CD14-positive monocyte (primary cell): ENCODE measurements around the gene TPRN. TPM values are rescaled to one million over a fixed set of nuclear protein-coding genes. Genes with fewer than 3 reads are reported as not detected.
A peak's percentile ranks its signal among the peaks of the same experiment; 100 is the strongest.

ENCODE experiments used
- DNase-seq, 3 donors: peaks; one replicate each; pipeline ENCODE4 v3.0.0-alpha.2; 2011 to 2022
- H2AFZ ChIP-seq: 2 replicates; pipeline ENCODE4 v1.6.0; 2012; ENCODE audit warnings: mild to moderate bottlenecking, low read depth, low read length, inconsistent platforms; ENCODE audit not compliant: insufficient read depth, poor library complexity, severe bottlenecking
- H3K27ac ChIP-seq, 2 donors: 1 replicate in 1 of 2; 2 replicates in 1 of 2; pipeline ENCODE4 v1.5.1; 2012 to 2013; ENCODE audit warnings: low read length in 2 of 2, control low read depth in 1 of 2, inconsistent platforms in 1 of 2, low read depth in 1 of 2, mild to moderate bottlenecking in 1 of 2
- H3K27me3 ChIP-seq, 2 donors: one replicate each; pipeline versions ENCODE4 v1.6.0 to v1.6.1; 2011 to 2013; ENCODE audit warnings: low read length in 2 of 2; ENCODE audit not compliant: control insufficient read depth in 2 of 2, insufficient read depth in 2 of 2
- H3K36me3 ChIP-seq, 2 donors: replicated peaks in 1 of 2; 1 replicate in 1 of 2; 2 replicates in 1 of 2; pipeline versions ENCODE4 v1.5.1 to v1.6.1; 2012 to 2013; ENCODE audit warnings: low read length in 2 of 2, control low read depth in 1 of 2, inconsistent platforms in 1 of 2, mild to moderate bottlenecking in 1 of 2; ENCODE audit not compliant: insufficient read depth in 2 of 2, control insufficient read depth in 1 of 2
- H3K4me1 ChIP-seq, 2 donors: 1 replicate in 1 of 2; 2 replicates in 1 of 2; pipeline versions ENCODE4 v1.5.1 to v1.6.1; 2012 to 2013; ENCODE audit warnings: low read length in 2 of 2, control low read depth in 1 of 2, inconsistent platforms in 1 of 2, mild to moderate bottlenecking in 1 of 2, moderate library complexity in 1 of 2; ENCODE audit not compliant: insufficient read depth in 2 of 2, control insufficient read depth in 1 of 2
- H3K4me2 ChIP-seq: replicated peaks from 2 replicates; pipeline ENCODE3; 2012; ENCODE audit warnings: low read length, moderate library complexity, mild to moderate bottlenecking; ENCODE audit not compliant: poor library complexity, severe bottlenecking; ENCODE audit errors: extremely low read depth
- H3K4me3 ChIP-seq, 3 experiments: fragments of 200-600 bp in 1 of 3; sonication (generic) in 1 of 3; replicated peaks in 1 of 3; 1 replicate in 2 of 3; 2 replicates in 1 of 3; pipeline ENCODE4 v1.5.1; 2011 to 2013; ENCODE audit warnings: low read length in 3 of 3, mild to moderate bottlenecking in 3 of 3, control low read depth in 2 of 3, low read depth in 2 of 3, inconsistent platforms in 1 of 3, moderate library complexity in 1 of 3
- H3K79me2 ChIP-seq: 2 replicates; pipeline ENCODE4 v1.6.0; 2012; ENCODE audit warnings: mild to moderate bottlenecking, control low read depth, inconsistent platforms, low read length, moderate library complexity; ENCODE audit not compliant: insufficient read depth
- H3K9ac ChIP-seq: 2 replicates; pipeline ENCODE4 v1.6.0; 2017; ENCODE audit warnings: low read length, mild to moderate bottlenecking; ENCODE audit not compliant: insufficient read depth, poor library complexity, severe bottlenecking
- H3K9me3 ChIP-seq, 2 donors: replicated peaks in 1 of 2; 1 replicate in 1 of 2; 2 replicates in 1 of 2; pipeline versions ENCODE4 v1.5.1 to v1.6.1; 2012 to 2013; ENCODE audit warnings: low read length in 2 of 2, control low read depth in 1 of 2; ENCODE audit not compliant: control insufficient read depth in 1 of 2, insufficient read depth in 1 of 2
- H4K20me1 ChIP-seq: 2 replicates; pipeline ENCODE4 v1.6.0; 2012; ENCODE audit warnings: mild to moderate bottlenecking, low read length, control low read depth, moderate library complexity; ENCODE audit not compliant: insufficient read depth
- H3K27ac Mint-ChIP-seq, 7 donors: one replicate each; pipeline ENCODE4 v1.8.0; 2020; ENCODE audit warnings: mild to moderate bottlenecking in 7 of 7, mixed read lengths in 7 of 7, moderate library complexity in 6 of 7, inconsistent platforms in 2 of 7
- H3K27me3 Mint-ChIP-seq, 3 donors: one replicate each; pipeline ENCODE4 v1.8.0; 2021 to 2022; ENCODE audit warnings: low read depth in 3 of 3, mild to moderate bottlenecking in 3 of 3, mixed read lengths in 3 of 3, moderate library complexity in 3 of 3, inconsistent platforms in 1 of 3
- H3K36me3 Mint-ChIP-seq, 2 donors: one replicate each; pipeline ENCODE4 v1.8.0; 2020; ENCODE audit warnings: mixed read lengths in 2 of 2, inconsistent platforms in 1 of 2, mild to moderate bottlenecking in 1 of 2
- H3K4me1 Mint-ChIP-seq: one replicate; pipeline ENCODE4 v1.8.0; 2020; ENCODE audit warnings: mild to moderate bottlenecking, mixed read lengths
- H3K4me3 Mint-ChIP-seq, 2 donors: one replicate each; pipeline ENCODE4 v1.8.0; 2020; ENCODE audit warnings: mild to moderate bottlenecking in 2 of 2, mixed read lengths in 2 of 2, moderate library complexity in 1 of 2
- H3K9me3 Mint-ChIP-seq, 7 donors: one replicate each; pipeline ENCODE4 v1.8.0; 2020 to 2022; ENCODE audit warnings: mixed read lengths in 7 of 7, mild to moderate bottlenecking in 6 of 7, moderate library complexity in 6 of 7, inconsistent platforms in 2 of 7
- WGBS: methylation state at CpG from one replicate; pipeline ENCODE4 v1.1.5; 2013; ENCODE audit warnings: missing lambda C conversion rate; ENCODE audit not compliant: insufficient coverage; 5-methylcytosine and 5-hydroxymethylcytosine counted together
- intact Hi-C, 2 donors: fragments of 100-400 bp; cut with micrococcal nuclease; formaldehyde crosslinking; loops; one replicate each; pipeline versions ENCODE4 v1.15.0 to v1.15.1; 2023
- polyA plus RNA-seq, 3 donors: library from polyadenylated mRNA; depleted of rRNA in 1 of 3; unstranded in 2 of 3; stranded (reverse) in 1 of 3; fragments of 300-500 nt in 2 of 3; fragments of >200 nt in 1 of 3; fragmentation: Illumina TruSeq in 2 of 3; gene quantifications; 1 replicate in 2 of 3; 2 replicates in 1 of 3; pipeline ENCODE4 v1.2.3, GENCODE V29; 2012 to 2021
- TF ChIP-seq, protein P1 (sequence below): fragments of 200-600 bp; IDR thresholded peaks from one replicate; pipeline ENCODE4 v1.8.0; 2022; ENCODE audit warnings: antibody characterized with exemption, mild to moderate bottlenecking

TPRN gene
- polyA plus RNA-seq, 3 donors: 0.30 to 4.6 (median 0.46) TPM

DNA sequence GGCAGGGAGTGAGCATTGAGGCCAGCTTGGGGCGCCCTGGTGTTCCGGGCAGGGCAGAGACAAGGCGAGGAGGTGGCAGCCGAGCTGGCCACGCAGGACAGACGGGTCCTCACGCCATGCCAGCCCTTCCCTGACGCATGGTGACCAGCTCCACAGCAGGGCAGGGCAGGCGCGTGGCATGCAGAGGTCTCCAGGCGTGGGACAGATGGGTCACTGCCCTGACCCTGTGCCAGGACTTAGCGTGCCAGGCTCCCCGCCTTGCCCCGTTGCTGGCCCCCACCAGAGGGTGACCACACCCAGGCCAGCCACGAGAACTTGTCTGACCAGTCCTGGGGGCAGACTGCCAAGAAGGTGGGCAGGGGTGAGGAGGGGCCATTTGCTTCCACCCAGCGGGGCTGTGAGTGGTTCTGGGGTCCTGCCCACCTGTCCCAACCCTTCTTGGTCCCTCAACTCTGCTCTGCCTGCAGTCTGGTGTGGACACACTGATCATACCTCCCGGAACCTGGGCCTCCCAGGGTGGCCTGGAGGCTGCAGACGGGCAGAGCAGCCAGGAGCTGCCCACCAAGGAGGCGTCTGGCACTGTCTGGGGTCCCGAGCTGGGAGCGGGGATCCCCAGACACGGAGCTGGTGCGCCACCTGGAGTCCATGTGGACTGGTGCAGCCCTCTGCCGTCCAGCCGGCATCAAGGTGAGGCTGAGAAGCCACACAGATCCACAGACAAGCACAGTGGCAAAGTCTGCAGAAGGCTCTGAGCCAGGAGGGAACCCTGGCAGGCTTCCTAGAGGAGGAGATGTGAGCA lies 26.7 kb upstream of the TPRN start, which contains the start of gene RNF224:
Gene RNF224, plus strand, starts transcription at position 449 of the 799 bp plus-strand sequence. CDS start 834 bp downstream, outside the sequence.
- peak within 1 kb of the TSS in 2 of 7 donors; percentile 41 to 64 for H3K27ac Mint-ChIP-seq
- Histone ChIP-seq H4K20me1 (no peaks in the 10 kb centered on the region), H3K27me3 (peaks cover 0 to 11% of the 10 kb centered on the region in 2 donors), H3K79me2 (no peaks in the 10 kb centered on the region), H3K9me3 (no peaks in the 10 kb centered on the region), H3K9ac (no peak within 1 kb of the TSS), H2AFZ (no peak within 1 kb of the TSS), H3K4me3 (no peak within 1 kb of the TSS), H3K36me3 (no peaks in the 10 kb centered on the region), H3K4me2 (no peak within 1 kb of the TSS), H3K4me1 (peaks cover 24 to 28% of the 10 kb centered on the region in 2 donors), H3K27ac (no peak within 1 kb of the TSS)
- H3K4me3 Mint-ChIP-seq: peak within 1 kb of the TSS in 1 of 2 donors; percentile 60
- DNase-seq: peak; percentile 54 to 68 (median 62)
- intact Hi-C loops: loop anchor here in 1 of 2 donors (5.0 kb wide), 1 partner anchor 110 kb away; no protein-coding TSS in a partner anchor
- H3K36me3 Mint-ChIP-seq: no peaks in the 10 kb centered on the region
- WGBS: 37% methylated on average over 24 of the region's 25 CpGs
- H3K4me1 Mint-ChIP-seq: peaks cover 20% of the 10 kb centered on the region
- H3K27me3 Mint-ChIP-seq: peaks cover 4 to 34% (median 5%) of the 10 kb centered on the region in 3 donors
- TF ChIP-seq, protein P1, sequence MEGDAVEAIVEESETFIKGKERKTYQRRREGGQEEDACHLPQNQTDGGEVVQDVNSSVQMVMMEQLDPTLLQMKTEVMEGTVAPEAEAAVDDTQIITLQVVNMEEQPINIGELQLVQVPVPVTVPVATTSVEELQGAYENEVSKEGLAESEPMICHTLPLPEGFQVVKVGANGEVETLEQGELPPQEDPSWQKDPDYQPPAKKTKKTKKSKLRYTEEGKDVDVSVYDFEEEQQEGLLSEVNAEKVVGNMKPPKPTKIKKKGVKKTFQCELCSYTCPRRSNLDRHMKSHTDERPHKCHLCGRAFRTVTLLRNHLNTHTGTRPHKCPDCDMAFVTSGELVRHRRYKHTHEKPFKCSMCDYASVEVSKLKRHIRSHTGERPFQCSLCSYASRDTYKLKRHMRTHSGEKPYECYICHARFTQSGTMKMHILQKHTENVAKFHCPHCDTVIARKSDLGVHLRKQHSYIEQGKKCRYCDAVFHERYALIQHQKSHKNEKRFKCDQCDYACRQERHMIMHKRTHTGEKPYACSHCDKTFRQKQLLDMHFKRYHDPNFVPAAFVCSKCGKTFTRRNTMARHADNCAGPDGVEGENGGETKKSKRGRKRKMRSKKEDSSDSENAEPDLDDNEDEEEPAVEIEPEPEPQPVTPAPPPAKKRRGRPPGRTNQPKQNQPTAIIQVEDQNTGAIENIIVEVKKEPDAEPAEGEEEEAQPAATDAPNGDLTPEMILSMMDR: peak; percentile 87
- H3K9me3 Mint-ChIP-seq: peaks cover 0 to 4% (median 0%) of the 10 kb centered on the region in 7 donors

DNA sequence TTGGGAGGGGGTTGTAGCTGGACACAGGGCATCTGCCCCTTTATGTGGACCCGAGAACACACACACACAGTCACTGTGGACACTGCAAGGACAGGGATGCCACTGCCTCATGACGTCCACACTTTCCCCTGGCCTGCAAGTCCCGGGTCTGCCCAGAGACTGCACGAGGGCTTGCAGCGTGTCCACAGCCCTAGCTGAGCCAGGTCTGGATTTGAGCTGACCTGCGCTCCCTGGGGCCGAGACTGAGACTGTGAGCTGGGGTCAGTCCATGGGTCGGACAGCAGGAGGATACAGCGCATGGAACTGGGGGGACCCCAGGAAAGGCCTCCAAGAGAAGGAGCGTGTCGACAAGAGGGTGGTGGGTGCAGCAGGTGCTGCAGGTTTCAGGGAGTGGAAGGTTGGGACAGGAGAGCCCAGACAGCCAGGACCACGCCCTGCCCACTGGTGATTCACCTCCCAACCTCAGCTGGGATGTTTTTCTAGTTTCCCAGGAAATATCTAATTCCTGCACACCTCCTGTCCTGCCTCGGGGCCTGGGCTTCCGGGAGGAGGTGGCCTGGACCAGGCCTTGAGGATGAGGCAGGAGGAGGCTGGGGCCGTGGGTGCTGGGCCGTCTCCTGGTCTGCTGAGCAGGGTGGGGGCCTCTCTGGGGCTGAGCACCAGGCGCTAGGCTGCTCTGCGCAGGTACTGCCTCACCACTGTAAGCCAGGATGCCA lies 26.0 kb upstream of the TPRN start:
- Mint-ChIP-seq H3K27ac (peak overlapping the region in 2 of 7 donors; percentile 41 to 64), H3K4me3 (no peak overlapping the region), H3K36me3 (no peaks in the 10 kb centered on the region), H3K27me3 (peaks cover 4 to 39% (median 5%) of the 10 kb centered on the region in 3 donors), H3K9me3 (peaks cover 0 to 2% (median 0%) of the 10 kb centered on the region in 7 donors), H3K4me1 (peaks cover 20% of the 10 kb centered on the region)
- H2AFZ ChIP-seq: no peak overlapping the region
- intact Hi-C loops: loop anchor here in 1 of 2 donors (5.0 kb wide), 1 partner anchor 109 kb away; no protein-coding TSS in a partner anchor
- peaks cover 0 to 13% of the 10 kb centered on the region in 2 donors for H3K27me3 ChIP-seq
- peaks cover 28 to 33% of the 10 kb centered on the region in 2 donors for H3K4me1 ChIP-seq
- TF ChIP-seq, protein P1: no peak
- no peak overlapping the region for H3K4me2 ChIP-seq
- H4K20me1 ChIP-seq: no peaks in the 10 kb centered on the region
- no peaks in the 10 kb centered on the region for H3K36me3 ChIP-seq
- no peak overlapping the region for H3K9ac ChIP-seq
- DNase-seq: no peak
- WGBS: 75% methylated on average over 14 of the region's 18 CpGs
- no peaks in the 10 kb centered on the region for H3K79me2 ChIP-seq
- no peak overlapping the region for H3K4me3 ChIP-seq
- H3K9me3 ChIP-seq: no peaks in the 10 kb centered on the region
- no peak overlapping the region for H3K27ac ChIP-seq
